HepG2 (cell line): ENCODE results near the gene PLA2R1. TPM values are rescaled to one million over a fixed set of nuclear protein-coding genes. Genes with fewer than 3 reads are reported as not detected.

Source experiments
- ATAC-seq: fragments of 200-7000 bp; cut with Tn5 transposase; 3 replicates; pipeline ENCODE4 v1.9.1; 2020; ENCODE audit warnings: mild to moderate bottlenecking, moderate library complexity
- BruUV-seq: library from RNA; stranded (reverse); fragments of 400-500 nt; replicated peaks from 2 replicates; lab custom pipeline; 2021; lab: Mats Ljungman, UMichigan
- CTCF ChIA-PET: fragments of 300-600 bp; formaldehyde crosslinking; extraction: SDS; loops from one replicate; lab custom pipeline; 2021; ENCODE audit warnings: low total read pairs, inconsistent platforms, low intra/inter-chr PET ratio; lab: Yijun Ruan, JAX
- POLR2A ChIA-PET: fragments of 350-600 bp; sonication (Branson Sonifier 250); formaldehyde crosslinking; loops from one replicate; lab custom pipeline; 2020; ENCODE audit warnings: antibody characterized with exemption, inconsistent platforms; lab: Yijun Ruan, JAX
- DNase-seq: peaks from one replicate; pipeline ENCODE4 v3.0.0-alpha.2; 2015; ENCODE audit warnings: low spot score
- FAIRE-seq: peaks from 3 replicates; lab custom pipeline; 2011; peaks lifted over from hg19 to GRCh38; lab: Jason Lieb, UNC
- H2AFZ ChIP-seq: one replicate; pipeline ENCODE4 v1.6.1; 2011; ENCODE audit warnings: low read length, inconsistent platforms
- H3K27ac ChIP-seq: fragments of 300-600 bp; 3 replicates; pipeline ENCODE4 v1.8.0; 2011; ENCODE audit warnings: mixed run types, mild to moderate bottlenecking, mixed read lengths, low read length, inconsistent platforms; ENCODE audit not compliant: insufficient read depth; ENCODE audit errors: extremely low read length
- H3K27me3 ChIP-seq, 2 experiments: fragments of 200-600 bp in 1 of 2; 2 replicates in 1 of 2; 3 replicates in 1 of 2; pipeline versions ENCODE4 v1.6.0 to v1.8.0; 2011; ENCODE audit warnings: low read length in 2 of 2, mild to moderate bottlenecking in 2 of 2, moderate library complexity in 2 of 2, inconsistent platforms in 1 of 2; ENCODE audit not compliant: insufficient read depth in 2 of 2, control insufficient read depth in 1 of 2
- H3K36me3 ChIP-seq, 2 experiments: fragments of 200-600 bp in 1 of 2; replicated peaks in 1 of 2; 2 replicates in 1 of 2; 3 replicates in 1 of 2; pipeline versions ENCODE4 v1.5.1 to v1.8.0; 2011; ENCODE audit warnings: low read length in 2 of 2, inconsistent platforms in 1 of 2; ENCODE audit not compliant: insufficient read depth in 2 of 2, control insufficient read depth in 1 of 2
- H3K4me1 ChIP-seq: 2 replicates; pipeline ENCODE4 v1.5.1; 2012; ENCODE audit warnings: low read length, inconsistent platforms; ENCODE audit not compliant: insufficient read depth
- H3K4me2 ChIP-seq: 2 replicates; pipeline ENCODE4 v1.6.0; 2011; ENCODE audit warnings: low read depth, low read length, inconsistent platforms
- H3K4me3 ChIP-seq, 3 experiments: fragments of 200-600 bp in 1 of 3; sonication (generic), shearing (Covaris generic) in 1 of 3; replicated peaks in 1 of 3; 2 replicates each; pipeline ENCODE4 v1.5.1; 2011 to 2016; ENCODE audit warnings: low read length in 3 of 3, inconsistent platforms in 2 of 3, low read depth in 2 of 3, mild to moderate bottlenecking in 2 of 3, control low read depth in 1 of 3, mixed read lengths in 1 of 3; ENCODE audit not compliant: insufficient read depth in 1 of 3
- H3K79me2 ChIP-seq: one replicate; pipeline ENCODE4 v1.6.1; 2011; ENCODE audit warnings: low read length, inconsistent platforms; ENCODE audit not compliant: insufficient read depth
- H3K9ac ChIP-seq: 2 replicates; pipeline ENCODE4 v1.6.0; 2011; ENCODE audit warnings: mild to moderate bottlenecking, low read depth, low read length, inconsistent platforms; ENCODE audit not compliant: insufficient read depth
- H3K9me3 ChIP-seq: 2 replicates; pipeline ENCODE4 v1.5.1; 2012; ENCODE audit warnings: mild to moderate bottlenecking, low read length
- H4K20me1 ChIP-seq: 2 replicates; pipeline ENCODE4 v1.6.0; 2011; ENCODE audit warnings: inconsistent platforms, mild to moderate bottlenecking, low read length, moderate library complexity; ENCODE audit not compliant: insufficient read depth
- CHD2 ChIP-seq: IDR thresholded peaks from 2 replicates; pipeline ENCODE4 v1.6.1; 2011; ENCODE audit warnings: low read depth, low read length, improper control_type of control experiment
- GMEB1 ChIP-seq: sonication (generic); formaldehyde crosslinking; IDR thresholded peaks from 2 replicates; pipeline ENCODE4 v1.5.1; 2020; ENCODE audit warnings: missing genetic modification reagents, mild to moderate bottlenecking, borderline replicate concordance
- HOXA3 ChIP-seq: sonication (generic); formaldehyde crosslinking; IDR thresholded peaks from 2 replicates; pipeline ENCODE4 v1.5.0; 2020; ENCODE audit warnings: missing genetic modification reagents
- RBM22 ChIP-seq: fragments of 200-400 bp; formaldehyde crosslinking; optimal IDR thresholded peaks from 2 replicates; pipeline ENCODE3; 2017; ENCODE audit warnings: mild to moderate bottlenecking, low read length, moderate library complexity
- RCOR2 ChIP-seq: IDR thresholded peaks from 2 replicates; pipeline ENCODE4 v1.6.1; 2016; ENCODE audit warnings: missing biosample characterization, missing genetic modification reagents
- REPIN1 ChIP-seq: sonication (generic); formaldehyde crosslinking; IDR thresholded peaks from 2 replicates; pipeline ENCODE4 v1.8.0; 2022; ENCODE audit warnings: missing genetic modification reagents, low read depth, mild to moderate bottlenecking, borderline replicate concordance
- SCMH1 ChIP-seq: sonication (generic); formaldehyde crosslinking; IDR thresholded peaks from 2 replicates; pipeline ENCODE4 v1.9.0; 2021; ENCODE audit warnings: missing genetic modification reagents, mild to moderate bottlenecking, borderline replicate concordance
- SMAD3 ChIP-seq: sonication (generic); formaldehyde crosslinking; IDR thresholded peaks from 2 replicates; pipeline ENCODE4 v1.4.0; 2020; ENCODE audit warnings: missing genetic modification reagents
- SP2 ChIP-seq: sonication (generic); formaldehyde crosslinking; IDR thresholded peaks from 2 replicates; pipeline ENCODE4 v1.5.1; 2020; ENCODE audit warnings: mild to moderate bottlenecking, missing genetic modification reagents
- TCF7 ChIP-seq: sonication (generic); IDR thresholded peaks from 2 replicates; pipeline ENCODE4 v1.6.1; 2016; ENCODE audit warnings: antibody characterized with exemption, low read depth
- ZBTB7A ChIP-seq: sonication (generic); formaldehyde crosslinking; IDR thresholded peaks from 2 replicates; pipeline ENCODE4 v1.8.0; 2022; ENCODE audit warnings: mild to moderate bottlenecking, missing genetic modification reagents
- ZFP36L1 ChIP-seq: sonication (generic); formaldehyde crosslinking; IDR thresholded peaks from 2 replicates; pipeline ENCODE4 v1.8.0; 2022; ENCODE audit warnings: mild to moderate bottlenecking, missing genetic modification reagents, moderate library complexity
- ZNF160 ChIP-seq: sonication (generic); formaldehyde crosslinking; IDR thresholded peaks from 2 replicates; pipeline ENCODE4 v1.8.0; 2022; ENCODE audit warnings: mild to moderate bottlenecking, inconsistent platforms, missing genetic modification reagents
- ZNF3 ChIP-seq: IDR thresholded peaks from 2 replicates; pipeline ENCODE4 v1.7.0; 2017; ENCODE audit warnings: inconsistent platforms
- ZNF331 ChIP-seq: sonication (generic); formaldehyde crosslinking; IDR thresholded peaks from 2 replicates; pipeline ENCODE4 v1.4.0; 2020; ENCODE audit warnings: missing genetic modification reagents
- ZNF552 ChIP-seq: sonication (generic); formaldehyde crosslinking; IDR thresholded peaks from 2 replicates; pipeline ENCODE4 v1.9.0; 2022; ENCODE audit warnings: missing genetic modification reagents, mild to moderate bottlenecking, borderline replicate concordance
- ZNF572 ChIP-seq: sonication (generic); formaldehyde crosslinking; IDR thresholded peaks from 2 replicates; pipeline ENCODE4 v1.5.1; 2020; ENCODE audit warnings: mild to moderate bottlenecking, missing genetic modification reagents
- ZNF761 ChIP-seq: sonication (generic); formaldehyde crosslinking; conservative IDR thresholded peaks from 2 replicates; pipeline ENCODE4 v1.4.0; 2020; ENCODE audit warnings: mild to moderate bottlenecking, missing genetic modification reagents
- WGBS: methylation state at CpG from one replicate; pipeline ENCODE4 v1.1.6; 2017; ENCODE audit warnings: low lambda C conversion rate; 5-methylcytosine and 5-hydroxymethylcytosine counted together
- in situ Hi-C: cut with HindIII; loops from 2 replicates; pipeline ENCODE4 v1.10.0; 2017; ENCODE audit warnings: low pct_unique_long_range_greater_than_20kb; ENCODE audit not compliant: extremely low pct_ligation_motif_present
- intact Hi-C: fragments of 100-400 bp; cut with micrococcal nuclease; formaldehyde crosslinking; loops from one replicate; pipeline ENCODE4 v1.10.0; 2022; ENCODE audit not compliant: unreplicated experiment
- polyA plus RNA-seq, 8 experiments: library from polyadenylated mRNA; depleted of rRNA in 3 of 8; stranded (reverse) in 7 of 8; unstranded in 1 of 8; fragments of >200 nt; fragmentation: Illumina TruSeq in 4 of 8; extraction: Trizol in 4 of 8; gene quantifications; 2 replicates each; pipeline versions ENCODE4 v1.2.1 to v1.2.3, GENCODE V29; 2011 to 2016; ENCODE audit warnings: low read depth in 4 of 8, missing spikeins in 1 of 8, mixed read lengths in 1 of 8; ENCODE audit not compliant: insufficient read depth in 1 of 8
- total RNA-seq, 5 experiments: library from RNA; depleted of rRNA; stranded (reverse); fragments of >200 nt; fragmentation: Illumina TruSeq; extraction: Trizol; gene quantifications; 2 replicates each; pipeline ENCODE4 v1.2.3, GENCODE V29; 2016; ENCODE audit warnings: low read depth in 1 of 5
- TF ChIP-seq, protein P1 (sequence below): sonication (generic); formaldehyde crosslinking; IDR thresholded peaks from 2 replicates; pipeline ENCODE4 v1.8.1; 2023; ENCODE audit warnings: missing genetic modification reagents, mild to moderate bottlenecking, borderline replicate concordance
- TF ChIP-seq, protein P2 (sequence below): sonication (generic); formaldehyde crosslinking; IDR thresholded peaks from 2 replicates; pipeline ENCODE4 v1.5.0; 2020; ENCODE audit warnings: missing genetic modification reagents

Gene PLA2R1
- total and polyA plus RNA-seq, 2 of the 13 experiments (the other 11 are each of a cell fraction or from before 2014, with no cell fraction given): not detected

DNA sequence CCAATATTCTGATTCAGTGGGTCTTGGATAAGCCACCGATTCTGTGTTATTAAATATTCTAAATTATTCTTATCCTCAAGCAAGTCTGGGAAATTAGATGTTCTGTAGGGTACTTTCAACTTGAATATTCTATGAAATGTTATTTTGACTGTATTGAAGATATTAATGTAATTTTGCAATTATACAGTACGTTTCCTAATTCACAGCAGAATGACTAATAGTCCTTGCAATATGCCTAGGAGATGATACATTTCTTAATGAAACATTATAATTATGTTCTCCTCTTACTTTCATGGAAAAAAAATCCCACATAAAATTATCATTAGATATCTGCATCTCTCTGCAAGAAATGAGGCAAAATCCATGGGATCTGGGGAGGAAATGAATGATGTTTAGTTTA is 46.2 kb upstream of the PLA2R1 start (continued):
- no peak for TF ChIP-seq ZFP36L1 (CRISPR knock-in tag)
- no peak for TF ChIP-seq ZNF552 (CRISPR knock-in tag)
- TF ChIP-seq ZNF160: no peak
- TF ChIP-seq, protein P1, sequence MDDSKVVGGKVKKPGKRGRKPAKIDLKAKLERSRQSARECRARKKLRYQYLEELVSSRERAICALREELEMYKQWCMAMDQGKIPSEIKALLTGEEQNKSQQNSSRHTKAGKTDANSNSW: no peak
- no peak for TF ChIP-seq SP2 (CRISPR knock-in tag)
- TF ChIP-seq ZNF331 (CRISPR knock-in tag): no peak
- TF ChIP-seq HOXA3 (CRISPR knock-in tag): no peak
- TF ChIP-seq GMEB1 (CRISPR knock-in tag): no peak
- no peak for TF ChIP-seq SCMH1 (CRISPR knock-in tag)

DNA sequence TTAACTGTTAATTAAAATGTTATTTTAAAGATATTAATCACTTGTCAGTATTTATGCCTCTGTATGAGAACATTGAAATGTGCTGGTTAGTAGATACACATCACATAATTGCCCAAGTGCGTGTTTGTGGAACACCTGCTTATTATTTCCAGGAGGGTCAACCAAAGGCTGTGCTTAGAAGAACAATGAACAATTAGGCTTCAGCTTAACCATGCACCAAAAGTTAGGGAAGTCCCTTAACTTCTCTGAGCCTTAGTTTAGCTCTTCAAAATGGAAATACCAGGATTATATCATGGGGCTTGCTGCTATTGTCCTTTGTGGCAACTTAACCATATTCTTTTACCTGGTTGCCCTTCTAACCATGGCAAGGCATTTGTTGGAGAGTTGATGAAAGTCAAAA is 43.0 kb upstream of the PLA2R1 start:
- ATAC-seq: no peak
- Histone ChIP-seq H3K9me3 (no peaks in the 10 kb centered on the region), H2AFZ (no peak overlapping the region), H3K79me2 (no peaks in the 10 kb centered on the region), H3K27ac (no peak overlapping the region), H3K4me2 (no peak overlapping the region), H3K27me3 (peaks cover 0 to 23% of the 10 kb centered on the region in 2 experiments; a peak in 3 of 5 replicates), H3K9ac (no peak overlapping the region), H3K4me1 (no peaks in the 10 kb centered on the region), H3K36me3 (no peaks in the 10 kb centered on the region), H4K20me1 (no peaks in the 10 kb centered on the region), H3K4me3 (no peak overlapping the region)
- FAIRE-seq: no peak
- intact Hi-C loops (no loop called here), in situ Hi-C loops (loop anchor here (10.0 kb wide), 1 partner anchor 889 kb away; no protein-coding TSS in a partner anchor)
- CTCF ChIA-PET: no interaction called here
- BruUV-seq: no TSS peak
- WGBS: 0% methylated on average over 1 of the region's 1 CpG
- no peak for DNase-seq
- POLR2A ChIA-PET: no interaction called here
- TF ChIP-seq, protein P2, sequence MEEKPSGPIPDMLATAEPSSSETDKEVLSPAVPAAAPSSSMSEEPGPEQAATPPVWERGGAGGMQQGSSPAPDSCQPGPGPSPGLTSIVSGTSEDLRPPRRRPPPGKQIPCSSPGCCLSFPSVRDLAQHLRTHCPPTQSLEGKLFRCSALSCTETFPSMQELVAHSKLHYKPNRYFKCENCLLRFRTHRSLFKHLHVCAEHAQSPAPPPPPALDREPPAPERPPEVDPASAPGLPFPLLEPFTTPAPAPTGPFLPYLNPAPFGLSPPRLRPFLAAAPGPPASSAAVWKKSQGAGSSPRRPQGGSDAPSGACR (CRISPR knock-in tag): no peak
- TF ChIP-seq ZBTB7A (CRISPR knock-in tag) (no peak), SMAD3 (CRISPR knock-in tag) (no peak), RBM22 (no peak), RCOR2 (CRISPR knock-in tag) (no peak), ZNF572 (CRISPR knock-in tag) (no peak), REPIN1 (CRISPR knock-in tag) (no peak), CHD2 (no peak), ZNF761 (CRISPR knock-in tag) (no peak), ZNF3 (no peak), TCF7 (no peak)
